ENCODE results near the gene LNX1.

DNA sequence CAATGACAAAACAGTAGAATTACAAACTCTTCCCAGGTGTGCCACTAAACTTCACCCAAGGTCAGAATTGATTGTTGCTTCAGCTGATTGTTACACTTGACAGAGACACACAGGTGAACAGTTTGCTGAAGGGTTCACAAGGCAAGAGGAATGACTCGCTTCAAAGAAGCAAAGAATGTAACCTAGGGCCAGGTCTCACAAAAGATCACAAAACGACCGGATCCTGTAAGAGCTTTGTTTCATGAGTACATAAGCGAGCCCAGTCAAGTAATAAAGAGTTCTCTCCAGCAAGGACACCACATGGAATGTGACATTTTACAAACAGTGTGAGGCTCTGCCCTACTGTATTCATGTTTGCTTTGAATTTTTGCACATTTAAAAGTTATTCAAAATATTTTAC lies 9.1 kb downstream of the LNX1 start:
- no peak for TF ChIP-seq TCF7L2 (IDR thresholded peaks at IDR 0.05; ENCODE audit: low read depth, low read length)
- no peak for TF ChIP-seq ADNP (CRISPR knock-in tag; IDR thresholded peaks at IDR 0.05)
- TF ChIP-seq YY1 (IDR thresholded peaks at IDR 0.05; ENCODE audit: insufficient read depth, insufficient replicate concordance, low read depth, low read length): no peak
- TF ChIP-seq MTA3 (CRISPR knock-in tag; IDR thresholded peaks at IDR 0.05): no peak
- TF ChIP-seq ZSCAN29 (CRISPR knock-in tag; conservative IDR thresholded peaks at IDR 0.05): no peak
- no peak for TF ChIP-seq CBX2 (IDR thresholded peaks at IDR 0.05; ENCODE audit: low read depth, low read length)
- TF ChIP-seq CBX2 (CRISPR knock-in tag; IDR thresholded peaks at IDR 0.05; ENCODE audit: low read depth): no peak
- peak in 1 of 2 experiments; percentile 69; a peak in 2 of 4 replicates for TF ChIP-seq EP300 (IDR thresholded peaks at IDR 0.05; ENCODE audit: low read depth in 2 of 2, low read length in 2 of 2)
- peak; percentile 80; the same call in 1 of the 2 replicates for TF ChIP-seq EP300 (CRISPR knock-in tag; IDR thresholded peaks at IDR 0.05; ENCODE audit: borderline replicate concordance)
- TF ChIP-seq ZNF589 (CRISPR knock-in tag; conservative IDR thresholded peaks at IDR 0.05): no peak
- no peak for TF ChIP-seq ESRRA (CRISPR knock-in tag; IDR thresholded peaks at IDR 0.05; ENCODE audit: low read depth)
- no peak for TF ChIP-seq JUND (CRISPR knock-in tag; IDR thresholded peaks at IDR 0.05)
- no peak for TF ChIP-seq ATF4 (CRISPR knock-in tag; IDR thresholded peaks at IDR 0.05)
- TF ChIP-seq ZNF749 (CRISPR knock-in tag; IDR thresholded peaks at IDR 0.05; ENCODE audit: borderline replicate concordance): no peak
- no peak for TF ChIP-seq BHLHE40 (IDR thresholded peaks at IDR 0.05; ENCODE audit: low read length)
- no peak for TF ChIP-seq ZNF274 (CRISPR knock-in tag; IDR thresholded peaks at IDR 0.05)

Data from HepG2 (cell line).